HG03108 (cell line): ENCODE results near the gene CHPF2.
A peak's percentile ranks its signal among the peaks of the same experiment; 100 is the strongest.

Experiments
- ATAC-seq: cut with Tn5 transposase; IDR thresholded peaks from one replicate; pipeline ENCODE4 v1.9.1; 2021; ENCODE audit warnings: moderate library complexity; ENCODE audit not compliant: unreplicated experiment

CHPF2 gene

GRCh38 chr7:151205730-151206129, 26.6 kb upstream of the CHPF2 start:
- no peak for ATAC-seq

GRCh38 chr7:151206914-151207313, 25.4 kb upstream of the CHPF2 start:
- no peak for ATAC-seq

GRCh38 chr7:151207315-151207714, 25.0 kb upstream of the CHPF2 start:
- no peak for ATAC-seq

GRCh38 chr7:151207804-151208203, 24.5 kb upstream of the CHPF2 start:
- no peak for ATAC-seq

GRCh38 chr7:151208253-151208862, 23.9 kb upstream of the CHPF2 start:
- ATAC-seq: no peak

- no peak for ATAC-seq
Observed at GRCh38 chr7:151209588-151209987, 22.7 kb upstream of the CHPF2 start.

GRCh38 chr7:151210087-151210854, 22.0 kb upstream of the CHPF2 start, which contains the start of gene H2BK1:
TSS of gene H2BK1 (minus strand) at chr7:151210488. CDS start at chr7:151210318, 170 bp downstream.
- ATAC-seq: no peak

- ATAC-seq: no peak
Observed at GRCh38 chr7:151211155-151211772, 21.0 kb upstream of the CHPF2 start.

- no peak for ATAC-seq
Observed at GRCh38 chr7:151212626-151213025, 19.7 kb upstream of the CHPF2 start.

- no peak for ATAC-seq
Observed at GRCh38 chr7:151213826-151214225, 18.5 kb upstream of the CHPF2 start.

GRCh38 chr7:151215396-151215795, 16.9 kb upstream of the CHPF2 start:
- no peak for ATAC-seq

GRCh38 chr7:151218170-151218569, 14.1 kb upstream of the CHPF2 start:
- no peak for ATAC-seq

GRCh38 chr7:151223728-151224127, 8.6 kb upstream of the CHPF2 start:
- no peak for ATAC-seq

- ATAC-seq: no peak
Observed at GRCh38 chr7:151225948-151226510, 6.3 kb upstream of the CHPF2 start.

GRCh38 chr7:151226560-151226874, 5.8 kb upstream of the CHPF2 start:
- ATAC-seq: no peak

GRCh38 chr7:151226875-151227782, 5.2 kb upstream of the CHPF2 start, which contains the start of gene ABCF2:
TSS of gene ABCF2 (minus strand) at chr7:151227205. CDS start at chr7:151226458, 747 bp downstream.
- peak; percentile 99 for ATAC-seq

GRCh38 chr7:151228024-151228866, 4.0 kb upstream of the CHPF2 start:
- no peak for ATAC-seq

GRCh38 chr7:151229249-151229648, 3.0 kb upstream of the CHPF2 start:
- ATAC-seq: no peak

- no peak for ATAC-seq
Observed at GRCh38 chr7:151231080-151231479, 1.2 kb upstream of the CHPF2 start.
